HepG2 (cell line): ENCODE data around the gene DNAJC2. TPM values are rescaled to one million over a fixed set of nuclear protein-coding genes. Genes with fewer than 3 reads are reported as not detected.

Experiments
- CREB1 ChIP-seq, 2 experiments: fragments of 450-650 bp in 1 of 2; IDR thresholded peaks; 2 replicates each; pipeline ENCODE4 v1.6.1; 2016 to 2017; ENCODE audit warnings: control low read depth in 1 of 2, mild to moderate bottlenecking in 1 of 2, missing compliant biosample characterization in 1 of 2, missing genetic modification characterization in 1 of 2
- CTCF ChIP-seq: sonication (generic); formaldehyde crosslinking; IDR thresholded peaks from 2 replicates; pipeline ENCODE4 v1.5.0; 2020; ENCODE audit warnings: mild to moderate bottlenecking, missing genetic modification reagents, moderate library complexity
- HCFC1 ChIP-seq: fragments of 150-350 bp; IDR thresholded peaks from 2 replicates; pipeline ENCODE4 v1.6.1; 2014; ENCODE audit warnings: low read depth, low read length
- NFAT5 ChIP-seq: sonication (generic); formaldehyde crosslinking; IDR thresholded peaks from 2 replicates; pipeline ENCODE4 v1.4.0; 2020; ENCODE audit warnings: missing genetic modification reagents
- RAD21 ChIP-seq: fragments of 450-650 bp; formaldehyde crosslinking; IDR thresholded peaks from 2 replicates; pipeline ENCODE4 v1.5.0; 2020; ENCODE audit warnings: mild to moderate bottlenecking
- SP5 ChIP-seq: IDR thresholded peaks from 2 replicates; pipeline ENCODE4 v1.6.1; 2016; ENCODE audit warnings: low read depth, borderline replicate concordance
- TCF12 ChIP-seq, 2 experiments: fragments of 450-650 bp in 1 of 2; sonication (generic) in 1 of 2; formaldehyde crosslinking in 1 of 2; IDR thresholded peaks; 2 replicates each; pipeline versions ENCODE4 v1.6.1 to v1.8.0; 2017 to 2022; ENCODE audit warnings: antibody characterized with exemption in 1 of 2, mild to moderate bottlenecking in 1 of 2, missing genetic modification reagents in 1 of 2, moderate library complexity in 1 of 2
- ZBTB40 ChIP-seq, 2 experiments: fragments of 450-650 bp in 1 of 2; sonication (generic) in 1 of 2; formaldehyde crosslinking in 1 of 2; IDR thresholded peaks; 2 replicates each; pipeline versions ENCODE4 v1.6.1 to v1.8.0; 2016 to 2022; ENCODE audit warnings: antibody characterized with exemption in 1 of 2, mild to moderate bottlenecking in 1 of 2, missing genetic modification reagents in 1 of 2
- ZNF792 ChIP-seq: IDR thresholded peaks from 2 replicates; pipeline ENCODE4 v1.6.1; 2016
- ZSCAN25 ChIP-seq: sonication (generic); formaldehyde crosslinking; IDR thresholded peaks from 2 replicates; pipeline ENCODE4 v1.8.0; 2022; ENCODE audit warnings: mild to moderate bottlenecking, missing genetic modification reagents
- polyA plus RNA-seq, 8 experiments: library from polyadenylated mRNA; depleted of rRNA in 3 of 8; stranded (reverse) in 7 of 8; unstranded in 1 of 8; fragments of >200 nt; fragmentation: Illumina TruSeq in 4 of 8; extraction: Trizol in 4 of 8; gene quantifications; 2 replicates each; pipeline versions ENCODE4 v1.2.1 to v1.2.3, GENCODE V29; 2011 to 2016; ENCODE audit warnings: low read depth in 4 of 8, missing spikeins in 1 of 8, mixed read lengths in 1 of 8; ENCODE audit not compliant: insufficient read depth in 1 of 8
- total RNA-seq, 5 experiments: library from RNA; depleted of rRNA; stranded (reverse); fragments of >200 nt; fragmentation: Illumina TruSeq; extraction: Trizol; gene quantifications; 2 replicates each; pipeline ENCODE4 v1.2.3, GENCODE V29; 2016; ENCODE audit warnings: low read depth in 1 of 5

DNAJC2 gene
- total and polyA plus RNA-seq, 2 of the 13 experiments (the other 11 are each of a cell fraction or from before 2014, with no cell fraction given): 19.6 to 42.0 TPM

GRCh38 chr7:103296901-103297836 is 47.4 kb downstream of the DNAJC2 start, which contains the start of gene PMPCB (continued):
- TF ChIP-seq CTCF (CRISPR knock-in tag): peak; percentile 98
- TF ChIP-seq ZSCAN25: no peak; the same call in 1 of the 2 replicates
- no peak for TF ChIP-seq TCF12 (IDR thresholded peaks at IDR 0.05)
- TF ChIP-seq TCF12 (CRISPR knock-in tag; IDR thresholded peaks at IDR 0.05): no peak
- 0 out of 2 replicates have a peak, but pooled peaks have one; percentile 7 for TF ChIP-seq CREB1 (IDR thresholded peaks at IDR 0.05)
- peak; percentile 28; the same call in 1 of the 2 replicates for TF ChIP-seq CREB1 (CRISPR knock-in tag; IDR thresholded peaks at IDR 0.05)
- TF ChIP-seq ZNF792 (CRISPR knock-in tag): peak; percentile 75; the same call in 1 of the 2 replicates
- peak; percentile 82 for TF ChIP-seq RAD21 (CRISPR knock-in tag)
- TF ChIP-seq HCFC1: peak; percentile 49; the same call in 1 of the 2 replicates
- TF ChIP-seq ZBTB40 (IDR thresholded peaks at IDR 0.05): 0 out of 2 replicates have a peak, but pooled peaks have one; percentile 18
- TF ChIP-seq ZBTB40 (CRISPR knock-in tag; IDR thresholded peaks at IDR 0.05): no peak; the same call in 1 of the 2 replicates
- no peak for TF ChIP-seq SP5 (CRISPR knock-in tag)
- peak; percentile 86 for TF ChIP-seq NFAT5 (CRISPR knock-in tag)
